Peyer's patch (tissue), 4 donors: Measurements from ENCODE around the gene SLC25A25. TPM values are rescaled to one million over a fixed set of nuclear protein-coding genes. Genes with fewer than 3 reads are reported as not detected.

Experiments used
- DNase-seq, 3 donors: peaks; one replicate each; pipeline ENCODE4 v3.0.0-alpha.2; 2017 to 2019
- H3K27ac ChIP-seq, 4 donors: fragments of 200-600 bp; sonication (generic); one replicate each; pipeline ENCODE4 v1.5.1; 2016 to 2019
- H3K27me3 ChIP-seq, 2 donors: fragments of 200-600 bp; sonication (generic); one replicate each; pipeline ENCODE4 v1.5.1; 2019
- H3K36me3 ChIP-seq, 3 donors: fragments of 200-600 bp; sonication (generic); one replicate each; pipeline ENCODE4 v1.5.1; 2016 to 2019
- H3K4me1 ChIP-seq, 4 donors: fragments of 200-600 bp; sonication (generic); one replicate each; pipeline ENCODE4 v1.5.1; 2016 to 2019
- H3K4me3 ChIP-seq, 4 donors: fragments of 200-600 bp; sonication (generic); 1 replicate in 3 of 4; 2 replicates in 1 of 4; pipeline ENCODE4 v1.5.1; 2016 to 2019; ENCODE audit warnings: mild to moderate bottlenecking in 1 of 4
- H3K9me3 ChIP-seq, 4 donors: fragments of 200-600 bp; sonication (generic); one replicate each; pipeline ENCODE4 v1.5.1; 2016 to 2019; ENCODE audit warnings: mild to moderate bottlenecking in 1 of 4
- POLR2A ChIP-seq, 2 donors: fragments of 450-650 bp; IDR thresholded peaks; one replicate each; pipeline ENCODE4 v1.5.1; 2017; ENCODE audit warnings: antibody characterized with exemption in 2 of 2, mild to moderate bottlenecking in 2 of 2, moderate library complexity in 2 of 2
- total RNA-seq, 4 donors: library from RNA; depleted of rRNA; stranded (reverse); fragments of >200 nt; gene quantifications; one replicate each; pipeline ENCODE4 v1.1.0, GENCODE V29; 2016
- TF ChIP-seq, protein P1 (sequence below), 6 experiments: fragments of 450-650 bp in 4 of 6; fragments of 200-600 bp in 2 of 6; sonication (generic) in 1 of 6; IDR thresholded peaks; one replicate each; pipeline ENCODE4 v1.5.1; 2017 to 2019; ENCODE audit warnings: antibody characterized with exemption in 6 of 6, mild to moderate bottlenecking in 3 of 6, moderate library complexity in 1 of 6

The SLC25A25 gene
- total RNA-seq, 4 donors from 2014 or later = 18.2 to 44.1 (median 28.2) TPM

GRCh38 chr9:128103589-128103962 lies 35.5 kb downstream of the SLC25A25 start:
- no peaks in the 10 kb centered on the region for H3K9me3 ChIP-seq
- no peak for TF ChIP-seq POLR2A (IDR thresholded peaks at IDR 0.05)
- TF ChIP-seq, protein P1, sequence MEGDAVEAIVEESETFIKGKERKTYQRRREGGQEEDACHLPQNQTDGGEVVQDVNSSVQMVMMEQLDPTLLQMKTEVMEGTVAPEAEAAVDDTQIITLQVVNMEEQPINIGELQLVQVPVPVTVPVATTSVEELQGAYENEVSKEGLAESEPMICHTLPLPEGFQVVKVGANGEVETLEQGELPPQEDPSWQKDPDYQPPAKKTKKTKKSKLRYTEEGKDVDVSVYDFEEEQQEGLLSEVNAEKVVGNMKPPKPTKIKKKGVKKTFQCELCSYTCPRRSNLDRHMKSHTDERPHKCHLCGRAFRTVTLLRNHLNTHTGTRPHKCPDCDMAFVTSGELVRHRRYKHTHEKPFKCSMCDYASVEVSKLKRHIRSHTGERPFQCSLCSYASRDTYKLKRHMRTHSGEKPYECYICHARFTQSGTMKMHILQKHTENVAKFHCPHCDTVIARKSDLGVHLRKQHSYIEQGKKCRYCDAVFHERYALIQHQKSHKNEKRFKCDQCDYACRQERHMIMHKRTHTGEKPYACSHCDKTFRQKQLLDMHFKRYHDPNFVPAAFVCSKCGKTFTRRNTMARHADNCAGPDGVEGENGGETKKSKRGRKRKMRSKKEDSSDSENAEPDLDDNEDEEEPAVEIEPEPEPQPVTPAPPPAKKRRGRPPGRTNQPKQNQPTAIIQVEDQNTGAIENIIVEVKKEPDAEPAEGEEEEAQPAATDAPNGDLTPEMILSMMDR (IDR thresholded peaks at IDR 0.05) = peak in 3 of 6 experiments; percentile 26 to 34 (median 30)

GRCh38 chr9:128104171-128104618 lies 36.2 kb downstream of the SLC25A25 start:
- H3K4me3 ChIP-seq = no peak overlapping the region
- peak in 2 of 3 donors; percentile 86 to 87 for DNase-seq
- peaks cover 0 to 75% (median 4%) of the 10 kb centered on the region in 3 donors for H3K36me3 ChIP-seq
- H3K9me3 ChIP-seq = no peaks in the 10 kb centered on the region
- peaks cover 0 to 67% (median 5%) of the 10 kb centered on the region in 4 donors for H3K4me1 ChIP-seq
- H3K27ac ChIP-seq = peak overlapping the region in 3 of 4 donors; percentile 70 to 92 (median 87)
- TF ChIP-seq, protein P1 (IDR thresholded peaks at IDR 0.05) = peak in 3 of 6 experiments; percentile 22 to 38 (median 30)
- peak; percentile 56 to 84 for TF ChIP-seq POLR2A (IDR thresholded peaks at IDR 0.05)
- H3K27me3 ChIP-seq = no peaks in the 10 kb centered on the region

More at GRCh38 chr9:128103589-128103962, 35.5 kb downstream of the SLC25A25 start:
- peaks cover 0 to 62% (median 6%) of the 10 kb centered on the region in 4 donors for H3K4me1 ChIP-seq
- no peak for DNase-seq
- H3K27ac ChIP-seq = peak overlapping the region in 3 of 4 donors; percentile 70 to 92 (median 87)
- H3K4me3 ChIP-seq = no peak overlapping the region
- peaks cover 0 to 70% (median 4%) of the 10 kb centered on the region in 3 donors for H3K36me3 ChIP-seq
- no peaks in the 10 kb centered on the region for H3K27me3 ChIP-seq

DNA sequence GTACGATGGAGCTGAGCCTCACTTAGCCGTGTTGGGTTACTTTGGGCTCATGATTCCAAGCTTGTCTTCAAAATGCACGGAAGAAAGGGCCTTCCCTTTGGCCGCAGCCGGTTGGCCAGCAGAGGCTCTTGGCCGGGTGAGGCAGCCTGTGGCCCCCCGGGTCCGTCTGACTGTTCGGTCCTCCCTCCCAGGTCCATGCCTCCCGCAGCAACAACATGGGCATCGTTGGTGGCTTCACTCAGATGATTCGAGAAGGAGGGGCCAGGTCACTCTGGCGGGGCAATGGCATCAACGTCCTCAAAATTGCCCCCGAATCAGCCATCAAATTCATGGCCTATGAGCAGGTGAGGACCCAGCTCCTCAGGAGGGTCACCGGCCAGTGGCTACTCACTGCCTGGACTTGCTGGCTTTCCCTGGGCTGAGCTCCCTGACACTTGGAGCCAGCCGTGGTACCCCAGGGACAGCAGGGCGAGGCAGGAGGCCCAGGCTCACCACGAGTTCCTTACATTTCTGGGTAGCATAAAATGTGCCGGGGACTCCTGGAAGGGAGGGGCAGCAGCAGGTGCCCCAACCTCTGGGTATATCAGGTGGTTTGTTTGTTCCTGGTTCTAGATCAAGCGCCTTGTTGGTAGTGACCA lies 37.6 kb downstream of the SLC25A25 start:
- no peak for TF ChIP-seq POLR2A (IDR thresholded peaks at IDR 0.05)
- TF ChIP-seq, protein P1 (IDR thresholded peaks at IDR 0.05) = no peak
- H3K27ac ChIP-seq = peak overlapping the region in 3 of 4 donors; percentile 70 to 92 (median 87)
- no peak overlapping the region for H3K4me3 ChIP-seq
- no peaks in the 10 kb centered on the region for H3K27me3 ChIP-seq
- peaks cover 0 to 75% (median 4%) of the 10 kb centered on the region in 3 donors for H3K36me3 ChIP-seq
- no peaks in the 10 kb centered on the region for H3K9me3 ChIP-seq
- DNase-seq = no peak
- peaks cover 0 to 55% (median 5%) of the 10 kb centered on the region in 4 donors for H3K4me1 ChIP-seq

DNA sequence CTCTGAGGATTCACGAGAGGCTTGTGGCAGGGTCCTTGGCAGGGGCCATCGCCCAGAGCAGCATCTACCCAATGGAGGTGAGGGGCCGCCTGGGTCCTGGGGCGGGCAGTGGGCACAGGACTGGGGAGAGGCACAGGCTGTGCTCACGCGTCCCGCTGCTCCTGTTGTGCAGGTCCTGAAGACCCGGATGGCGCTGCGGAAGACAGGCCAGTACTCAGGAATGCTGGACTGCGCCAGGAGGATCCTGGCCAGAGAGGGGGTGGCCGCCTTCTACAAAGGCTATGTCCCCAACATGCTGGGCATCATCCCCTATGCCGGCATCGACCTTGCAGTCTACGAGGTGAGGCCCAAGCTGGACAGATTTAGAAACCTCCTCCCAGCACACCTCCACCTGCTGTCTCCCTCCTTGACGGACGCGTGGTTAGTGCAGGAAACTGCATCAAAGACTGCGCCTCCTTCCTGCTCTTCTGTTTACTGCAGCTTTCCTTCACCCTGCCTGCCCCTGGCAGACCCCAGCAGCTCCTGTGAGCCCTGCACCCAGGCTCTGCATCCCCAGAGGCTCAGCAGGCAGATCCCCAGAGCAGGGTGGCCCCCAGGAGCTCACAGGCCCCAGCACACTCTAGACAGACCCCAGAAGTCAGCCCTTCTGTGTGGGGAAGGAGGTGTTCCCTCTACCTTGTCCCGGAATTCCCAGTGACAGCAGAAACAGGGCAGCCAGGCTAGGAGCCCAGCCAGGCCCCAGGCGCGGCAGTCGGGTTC lies 38.3 kb downstream of the SLC25A25 start:
- H3K4me3 ChIP-seq = no peak overlapping the region
- H3K27ac ChIP-seq = peak overlapping the region in 2 of 4 donors; percentile 7 to 92
- DNase-seq = peak in 1 of 3 donors; percentile 49
- no peak for TF ChIP-seq POLR2A (IDR thresholded peaks at IDR 0.05)
- H3K36me3 ChIP-seq = peaks cover 0 to 68% (median 4%) of the 10 kb centered on the region in 3 donors
- H3K4me1 ChIP-seq = peaks cover 0 to 54% (median 5%) of the 10 kb centered on the region in 4 donors
- no peaks in the 10 kb centered on the region for H3K9me3 ChIP-seq
- H3K27me3 ChIP-seq = no peaks in the 10 kb centered on the region

- Histone ChIP-seq H3K4me3 (no peak overlapping the region), H3K27ac (peak overlapping the region in 1 of 4 donors; percentile 92), H3K36me3 (peaks cover 0 to 61% (median 4%) of the 10 kb centered on the region in 3 donors), H3K27me3 (no peaks in the 10 kb centered on the region), H3K4me1 (peaks cover 0 to 53% (median 5%) of the 10 kb centered on the region in 4 donors), H3K9me3 (no peaks in the 10 kb centered on the region)
- peak in 1 of 3 donors; percentile 52 for DNase-seq
- TF ChIP-seq, protein P1 (IDR thresholded peaks at IDR 0.05) = no peak
- TF ChIP-seq POLR2A (IDR thresholded peaks at IDR 0.05) = no peak
Measured at GRCh38 chr9:128106940-128107467, 39.0 kb downstream of the SLC25A25 start.
